T-helper 2 cell (primary cell): ENCODE data around the gene ASTL.

ENCODE experiments used
- DNase-seq, 5 experiments: peaks; one replicate each; pipeline versions ENCODE4 v3.0.0 to v3.0.0-alpha.2; 2012 to 2022

Gene ASTL

DNA sequence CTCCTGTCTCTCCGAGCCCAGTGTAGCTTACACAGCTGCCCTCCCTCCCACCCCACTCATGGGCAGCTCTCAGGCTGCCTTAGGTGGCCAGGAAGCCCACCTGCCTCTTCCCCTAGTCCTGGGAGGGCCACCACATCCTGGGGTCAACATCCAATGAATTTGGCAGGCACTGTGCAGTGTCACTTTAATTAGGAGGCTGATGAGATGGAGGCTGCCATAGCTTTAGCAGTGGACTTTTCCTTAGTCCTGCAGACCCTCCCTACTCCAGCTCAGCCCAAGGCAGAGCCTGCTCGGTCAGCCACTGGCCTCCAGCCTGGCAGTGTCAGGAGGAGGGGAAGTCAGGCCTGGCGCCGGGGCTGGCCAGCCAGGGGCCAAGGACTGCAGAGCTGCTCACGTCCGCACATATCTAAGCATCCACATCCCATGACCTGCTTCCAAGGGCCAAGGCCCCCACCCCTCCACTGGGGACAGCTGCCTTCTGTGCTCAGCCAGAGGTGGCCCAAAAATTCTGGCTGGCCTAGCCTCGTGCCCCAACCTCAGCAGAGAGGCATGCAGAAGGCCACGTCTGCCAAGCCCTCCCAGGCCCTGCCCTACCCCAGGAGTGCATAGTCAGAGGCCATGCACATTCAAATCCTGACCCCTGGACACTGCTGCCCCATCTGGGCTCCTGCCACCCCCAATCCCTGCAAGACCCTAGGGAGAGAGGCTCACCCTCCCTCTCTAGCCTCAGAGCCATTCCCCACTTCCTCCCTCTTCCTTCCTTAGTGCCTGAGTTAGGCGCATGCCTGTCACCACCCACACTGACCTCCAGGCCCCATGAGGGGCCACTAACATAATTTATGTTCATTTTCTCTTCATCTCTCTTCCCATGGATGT lies 55.0 kb downstream of the ASTL start:
- no peak for DNase-seq

DNA sequence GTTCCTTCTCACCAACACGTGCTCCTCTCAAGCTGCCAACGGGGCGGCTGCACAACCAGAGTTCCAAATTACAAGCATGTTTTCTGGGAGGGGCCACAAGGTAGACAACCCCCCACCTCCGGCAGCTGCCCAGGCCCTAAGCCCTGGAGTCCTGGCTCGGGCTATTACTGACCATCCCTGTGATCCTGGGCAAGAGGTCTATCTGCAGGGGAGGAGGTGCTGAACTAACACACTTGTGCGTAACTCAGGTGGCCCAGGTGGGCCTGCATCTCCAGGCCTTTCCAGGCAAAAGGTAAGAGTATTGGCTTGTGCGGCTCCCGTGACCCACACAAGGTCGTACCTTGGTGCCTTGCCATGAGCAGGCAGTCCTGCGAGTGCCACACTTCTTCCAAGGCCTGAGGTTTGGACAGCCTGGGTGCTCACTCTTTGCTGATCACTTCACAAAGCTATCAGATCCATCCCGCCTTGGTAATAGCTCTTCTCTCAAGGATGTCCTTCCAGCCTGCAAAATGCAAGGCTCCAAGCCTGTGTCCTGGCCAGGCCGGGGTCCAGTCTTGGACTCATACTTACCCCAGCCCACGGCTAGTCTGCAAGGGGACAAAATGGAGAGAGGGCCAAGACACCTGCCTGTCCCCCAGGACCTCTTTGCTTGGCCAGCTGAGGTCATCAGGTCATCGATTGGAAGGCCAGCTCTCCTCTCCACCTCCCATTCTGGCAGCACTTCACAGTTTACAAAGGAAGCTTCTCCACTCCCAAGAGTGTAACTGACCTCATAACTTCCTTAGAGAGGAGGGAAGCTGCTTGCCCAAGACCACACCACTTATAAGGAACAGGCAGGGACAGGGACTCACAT lies 55.9 kb downstream of the ASTL start:
- no peak for DNase-seq

DNA sequence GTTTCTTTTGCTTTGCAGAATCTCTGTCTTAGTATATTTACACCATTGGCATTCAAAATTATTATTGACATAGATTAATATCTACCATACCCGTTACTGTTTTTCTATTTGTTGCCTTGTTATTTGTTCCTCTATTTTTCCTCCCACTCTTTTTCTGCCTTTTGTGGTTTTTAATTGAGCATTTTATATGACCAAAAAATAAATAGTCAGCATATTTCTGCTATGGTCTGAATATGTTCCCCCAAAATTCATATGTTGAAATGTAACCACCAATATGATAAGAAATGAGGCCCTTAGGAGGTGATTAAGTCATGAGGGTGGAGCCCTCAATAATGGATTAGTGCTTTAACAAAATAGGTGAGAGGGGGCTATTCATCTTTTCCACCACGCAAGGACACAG lies 57.3 kb downstream of the ASTL start:
- DNase-seq: no peak

DNA sequence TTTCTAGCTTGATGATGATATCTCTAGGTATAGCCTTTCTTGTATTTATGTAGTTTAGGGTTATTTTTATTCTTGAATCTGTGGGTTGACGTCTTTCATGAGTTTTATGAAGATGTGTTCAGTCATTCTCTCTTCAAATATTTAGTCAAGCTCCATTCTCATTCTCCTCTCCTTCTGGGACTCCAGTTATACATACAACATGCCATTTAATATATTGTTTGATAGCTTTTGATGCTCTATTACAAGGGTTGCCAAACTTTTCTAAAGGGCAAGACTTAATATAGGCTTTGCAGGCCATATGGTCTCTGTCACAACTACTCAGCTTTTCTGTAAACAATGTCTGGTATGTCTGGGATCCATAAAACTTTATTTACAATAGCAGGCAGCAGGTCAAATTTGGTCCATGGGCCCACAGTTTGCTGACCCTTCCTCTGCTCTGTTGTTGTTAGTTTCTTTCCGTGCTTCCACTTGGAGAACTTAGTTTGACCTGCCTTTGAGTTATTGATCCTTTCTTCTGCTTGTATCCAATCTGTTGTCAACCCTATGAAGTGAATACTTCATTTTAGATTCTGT lies 63.0 kb downstream of the ASTL start:
- DNase-seq: no peak

DNA sequence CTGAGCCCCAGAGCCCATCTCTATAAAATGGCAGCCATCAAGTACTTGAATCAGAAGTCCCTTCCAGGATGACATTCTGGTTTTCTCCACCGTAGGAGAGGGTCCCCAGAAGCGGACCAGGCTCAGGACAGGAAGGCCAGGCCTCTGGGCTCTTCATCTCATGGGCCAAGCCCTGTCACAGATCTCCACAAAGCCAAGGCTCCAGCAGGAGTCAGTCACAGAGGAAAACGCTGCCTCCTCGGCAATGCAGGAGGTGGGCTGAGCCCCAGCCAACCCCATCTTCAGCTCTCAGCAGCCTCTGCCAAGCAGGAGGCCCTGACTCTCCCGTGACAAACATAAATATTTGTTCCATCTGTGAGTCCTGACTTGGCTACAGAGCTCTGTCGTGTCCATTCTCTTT lies 64.1 kb downstream of the ASTL start:
- DNase-seq: no peak

DNA sequence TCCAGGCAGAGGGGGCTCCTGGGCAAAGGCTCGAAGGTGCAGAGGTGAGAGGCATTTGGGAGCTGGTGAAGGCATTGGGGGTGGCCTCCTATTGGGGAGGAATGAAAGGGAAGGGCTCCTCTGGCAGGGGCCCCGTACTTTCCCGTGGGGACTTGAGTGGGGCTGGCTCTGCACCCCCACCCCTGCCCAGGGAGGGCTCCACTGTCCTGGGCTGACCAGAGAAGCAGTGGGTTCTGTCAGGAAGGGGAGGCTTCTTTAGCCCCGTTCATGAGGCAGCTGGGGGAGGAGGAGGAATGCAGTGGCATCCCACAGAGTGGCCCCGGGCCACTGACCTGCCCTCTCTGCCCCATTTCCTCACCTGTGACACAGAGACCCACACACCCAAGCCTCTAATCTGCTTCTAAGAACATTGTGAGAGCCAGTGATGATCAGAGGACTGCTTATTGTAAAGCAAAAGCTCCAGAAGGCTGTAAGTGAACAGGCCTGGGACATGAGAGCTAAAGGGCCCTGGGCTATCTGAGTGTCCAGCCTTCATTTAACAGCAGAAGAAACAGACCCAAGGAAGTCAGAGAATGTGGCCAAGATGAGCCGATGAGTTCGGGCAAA lies 65.0 kb downstream of the ASTL start:
- DNase-seq: no peak
